Prostate gland (tissue), 2 donors: ENCODE results near the gene TXNRD2. TPM values are rescaled to one million over a fixed set of nuclear protein-coding genes. Genes with fewer than 3 reads are reported as not detected.

Source experiments
- DNase-seq: peaks from one replicate; pipeline ENCODE4 v3.0.0-alpha.2; 2019; ENCODE audit warnings: low spot score
- H3K27ac ChIP-seq, 2 donors: fragments of 200-600 bp; sonication (generic); 2 replicates each; pipeline ENCODE4 v1.5.1; 2017 to 2019
- H3K27me3 ChIP-seq: fragments of 200-600 bp; sonication (generic); replicated peaks from 2 replicates; pipeline ENCODE4 v1.5.1; 2019; ENCODE audit not compliant: insufficient read depth
- H3K36me3 ChIP-seq, 2 donors: fragments of 200-600 bp; sonication (generic); 1 replicate in 1 of 2; 2 replicates in 1 of 2; pipeline versions ENCODE4 v1.5.1 to v1.8.1; 2017 to 2019
- H3K4me1 ChIP-seq: fragments of 200-600 bp; sonication (generic); replicated peaks from 2 replicates; pipeline ENCODE4 v1.5.1; 2019
- H3K4me3 ChIP-seq, 2 donors: fragments of 200-600 bp; sonication (generic); 2 replicates each; pipeline ENCODE4 v1.5.1; 2017 to 2019
- H3K9me3 ChIP-seq: fragments of 200-600 bp; sonication (generic); 2 replicates; pipeline ENCODE4 v1.5.1; 2017
- CTCF ChIP-seq, 4 experiments: fragments of 200-600 bp in 2 of 4; fragments of 450-650 bp in 2 of 4; sonication (generic) in 2 of 4; IDR thresholded peaks; 1 replicate in 3 of 4; 2 replicates in 1 of 4; pipeline ENCODE4 v1.5.1; 2016 to 2019; ENCODE audit warnings: antibody characterized with exemption in 4 of 4, mild to moderate bottlenecking in 2 of 4, moderate library complexity in 2 of 4
- POLR2AphosphoS5 ChIP-seq: sonication (generic); formaldehyde crosslinking; IDR thresholded peaks from one replicate; pipeline ENCODE4 v1.6.1; 2017; ENCODE audit warnings: antibody characterized with exemption
- WGBS: methylation state at CpG from one replicate; pipeline ENCODE4 v1.1.5; 2018; 5-methylcytosine and 5-hydroxymethylcytosine counted together
- intact Hi-C: fragments of 100-400 bp; cut with DNase I; formaldehyde crosslinking; loops from one replicate; pipeline ENCODE4 v1.14.2; 2022
- microRNA-seq: library from miRNA; unstranded; fragments of <30 nt; microRNA quantifications from one replicate; pipeline ENCODE4, GENCODE V29; 2016
- total RNA-seq, 2 donors: library from RNA; depleted of rRNA; stranded (reverse); fragments of >200 nt; gene quantifications; one replicate each; pipeline ENCODE4 v1.1.0, GENCODE V29; 2016

The TXNRD2 gene
- total RNA-seq, 2 donors from 2014 or later: 62.1 to 84.5 TPM

GRCh38 chr22:19826619-19826950, 115.0 kb downstream of the TXNRD2 start:
- Histone ChIP-seq H3K4me3 (no peak overlapping the region), H3K4me1 (no peaks in the 10 kb centered on the region), H3K27me3 (no peaks in the 10 kb centered on the region), H3K36me3 (no peaks in the 10 kb centered on the region), H3K27ac (no peak overlapping the region), H3K9me3 (no peaks in the 10 kb centered on the region)
- intact Hi-C loops: no loop called here
- no peak for DNase-seq
- TF ChIP-seq POLR2AphosphoS5 (peak; percentile 31), CTCF (IDR thresholded peaks at IDR 0.05) (no peak)
- 20% methylated on average over 2 of the region's 2 CpGs for WGBS

- DNase-seq: no peak
- intact Hi-C loops: no loop called here
- no peak for TF ChIP-seq POLR2AphosphoS5
- H3K36me3 ChIP-seq: no peaks in the 10 kb centered on the region
- H3K4me3 ChIP-seq: no peak overlapping the region
- no peaks in the 10 kb centered on the region for H3K4me1 ChIP-seq
- no peaks in the 10 kb centered on the region for H3K27me3 ChIP-seq
- H3K27ac ChIP-seq: no peak overlapping the region
- 80% methylated on average over 7 of the region's 7 CpGs for WGBS
- H3K9me3 ChIP-seq: no peaks in the 10 kb centered on the region
Observed at GRCh38 chr22:19825904-19826618, 115.6 kb downstream of the TXNRD2 start.

Small RNA genes within 50 kb of the gene (microRNA-seq; reads per million reads assigned to microRNA genes)
- gene MIR4761: not detected

Other genes with a start within 250 kb of the TXNRD2 start
- 10 to 100 TPM; 17.1 to 96.2 TPM for gene SEPTIN5, start 227.3 kb downstream of the TXNRD2 start, total RNA-seq
- gene GP1BB, start 218.3 kb downstream of the TXNRD2 start, total RNA-seq: 10 to 100 TPM in 1 of 2 donors, 1 to 10 TPM in 1; 6.8 to 60.3 TPM
- gene TBX1, start 181.0 kb downstream of the TXNRD2 start, total RNA-seq: 10 to 100 TPM; 11.0 to 20.2 TPM
- gene GNB1L, start 86.9 kb downstream of the TXNRD2 start, total RNA-seq: 10 to 100 TPM in 1 of 2 donors, 1 to 10 TPM in 1; 5.6 to 12.0 TPM
- 10 to 100 TPM; 15.7 to 41.9 TPM for gene RTL10, start 86.9 kb downstream of the TXNRD2 start, total RNA-seq
- gene COMT, start within 50 bp of the TXNRD2 start, total RNA-seq: 100 to 1,000 TPM; 456 to 513 TPM
- 10 to 100 TPM; 39.6 to 65.9 TPM for gene ARVCF, start 75.0 kb upstream of the TXNRD2 start, total RNA-seq
- 10 to 100 TPM; 34.3 to 40.1 TPM for gene TANGO2, start 79.3 kb upstream of the TXNRD2 start, total RNA-seq
- 10 to 100 TPM; 20.9 to 47.6 TPM for gene DGCR8, start 138.4 kb upstream of the TXNRD2 start, total RNA-seq
- 100 to 1,000 TPM; 108 to 204 TPM for gene RANBP1, start 174.3 kb upstream of the TXNRD2 start, total RNA-seq
- 100 to 1,000 TPM in 1 of 2 donors, 10 to 100 TPM in 1; 65.8 to 123 TPM for gene TRMT2A, start 175.4 kb upstream of the TXNRD2 start, total RNA-seq
- gene ZDHHC8, start 190.0 kb upstream of the TXNRD2 start, total RNA-seq: 10 to 100 TPM; 14.1 to 36.6 TPM
- gene CCDC188, start 209.2 kb upstream of the TXNRD2 start, total RNA-seq: 1 to 10 TPM in 1 of 2 donors, not detected in 1; 1.2 TPM